ENCODE measurements around the gene CCDC106.
A peak's percentile ranks its signal among the peaks of the same experiment; 100 is the strongest.

CCDC106 gene

GRCh38 chr19:55656552-55656951 is 8.5 kb downstream of the CCDC106 start:
- no peak for DNase-seq (ENCODE audit: low read depth)
- TF ChIP-seq, protein P1, sequence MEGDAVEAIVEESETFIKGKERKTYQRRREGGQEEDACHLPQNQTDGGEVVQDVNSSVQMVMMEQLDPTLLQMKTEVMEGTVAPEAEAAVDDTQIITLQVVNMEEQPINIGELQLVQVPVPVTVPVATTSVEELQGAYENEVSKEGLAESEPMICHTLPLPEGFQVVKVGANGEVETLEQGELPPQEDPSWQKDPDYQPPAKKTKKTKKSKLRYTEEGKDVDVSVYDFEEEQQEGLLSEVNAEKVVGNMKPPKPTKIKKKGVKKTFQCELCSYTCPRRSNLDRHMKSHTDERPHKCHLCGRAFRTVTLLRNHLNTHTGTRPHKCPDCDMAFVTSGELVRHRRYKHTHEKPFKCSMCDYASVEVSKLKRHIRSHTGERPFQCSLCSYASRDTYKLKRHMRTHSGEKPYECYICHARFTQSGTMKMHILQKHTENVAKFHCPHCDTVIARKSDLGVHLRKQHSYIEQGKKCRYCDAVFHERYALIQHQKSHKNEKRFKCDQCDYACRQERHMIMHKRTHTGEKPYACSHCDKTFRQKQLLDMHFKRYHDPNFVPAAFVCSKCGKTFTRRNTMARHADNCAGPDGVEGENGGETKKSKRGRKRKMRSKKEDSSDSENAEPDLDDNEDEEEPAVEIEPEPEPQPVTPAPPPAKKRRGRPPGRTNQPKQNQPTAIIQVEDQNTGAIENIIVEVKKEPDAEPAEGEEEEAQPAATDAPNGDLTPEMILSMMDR (IDR thresholded peaks at IDR 0.05; ENCODE audit: insufficient read depth, low read depth, low read length, missing control alignments), result no peak
- H3K4me3 ChIP-seq (ENCODE audit: low read length), result peak overlapping the region; percentile 86

GRCh38 chr19:55656988-55657747 is 9.2 kb downstream of the CCDC106 start:
- TF ChIP-seq, protein P1 (IDR thresholded peaks at IDR 0.05; ENCODE audit: insufficient read depth, low read depth, low read length, missing control alignments), result no peak
- DNase-seq (ENCODE audit: low read depth), result peak; percentile 45
- H3K4me3 ChIP-seq (ENCODE audit: low read length), result peak overlapping the region; percentile 86

GRCh38 chr19:55658846-55659459 is 10.9 kb downstream of the CCDC106 start:
- DNase-seq (ENCODE audit: low read depth), result no peak

DNA sequence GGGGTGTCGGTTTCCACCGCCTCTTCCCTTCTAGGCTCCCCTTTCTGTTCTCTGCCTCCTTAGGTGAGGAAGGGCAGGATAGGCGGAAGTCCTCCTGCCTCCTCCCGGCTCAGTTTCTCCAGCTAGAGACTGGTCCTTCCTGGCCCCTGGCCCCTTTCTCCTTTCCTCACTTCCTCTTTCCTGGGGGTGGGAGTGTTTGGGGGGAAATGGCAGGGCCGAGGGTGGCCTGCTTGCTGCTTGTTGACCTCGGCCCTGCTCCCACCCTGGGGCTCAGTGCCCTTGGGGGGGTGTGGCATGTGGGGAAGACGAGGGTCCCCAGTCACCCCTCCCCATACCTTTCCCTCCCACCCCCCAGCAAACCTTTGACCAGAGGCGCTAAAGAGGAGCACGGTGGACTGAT is 11.8 kb downstream of the CCDC106 start:
- no peak overlapping the region for H3K4me3 ChIP-seq (ENCODE audit: low read length)
- TF ChIP-seq, protein P1 (IDR thresholded peaks at IDR 0.05; ENCODE audit: insufficient read depth, low read depth, low read length, missing control alignments), result no peak
- DNase-seq (ENCODE audit: low read depth), result no peak

More at GRCh38 chr19:55658846-55659459, 10.9 kb downstream of the CCDC106 start:
- H3K4me3 ChIP-seq (ENCODE audit: low read length), result no peak overlapping the region
- TF ChIP-seq, protein P1 (IDR thresholded peaks at IDR 0.05; ENCODE audit: insufficient read depth, low read depth, low read length, missing control alignments), result no peak

GRCh38 chr19:55660404-55660803 is 12.4 kb downstream of the CCDC106 start:
- no peak overlapping the region for H3K4me3 ChIP-seq (ENCODE audit: low read length)
- no peak for DNase-seq (ENCODE audit: low read depth)
- TF ChIP-seq, protein P1 (IDR thresholded peaks at IDR 0.05; ENCODE audit: insufficient read depth, low read depth, low read length, missing control alignments), result no peak

DNA sequence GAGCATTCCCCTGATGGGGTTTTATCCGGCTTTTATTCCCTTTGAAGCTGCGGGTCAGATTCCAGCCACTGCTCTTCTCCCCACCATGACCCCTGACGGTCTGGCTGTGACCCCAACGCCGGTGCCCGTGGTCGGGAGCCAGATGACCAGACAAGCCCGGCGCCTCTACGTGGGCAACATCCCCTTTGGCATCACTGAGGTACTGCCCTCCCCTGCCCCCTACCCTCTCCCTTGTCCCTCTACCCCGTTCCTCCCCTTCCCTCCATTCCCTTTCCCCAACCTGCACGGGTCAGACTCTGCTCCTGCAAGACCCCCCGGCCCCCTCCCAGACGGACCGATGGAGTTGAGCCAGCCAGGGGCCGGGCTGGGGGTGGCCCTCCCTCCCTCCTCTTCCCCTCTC is 13.0 kb downstream of the CCDC106 start:
- TF ChIP-seq, protein P1 (IDR thresholded peaks at IDR 0.05; ENCODE audit: insufficient read depth, low read depth, low read length, missing control alignments), result no peak
- no peak for DNase-seq (ENCODE audit: low read depth)
- H3K4me3 ChIP-seq (ENCODE audit: low read length), result no peak overlapping the region

Measured in epithelial cell of esophagus (primary cell).